Activated CD8-positive, alpha-beta T cell treated with anti-CD3 and anti-CD28 coated beads, Interleukin-2, amount 10 ng/mL, durations not matched to agents 7 days and 5 days (primary cell): ENCODE measurements around the gene QRICH1. TPM values are rescaled to one million over a fixed set of nuclear protein-coding genes. Genes with fewer than 3 reads are reported as not detected.
"Not testable (repeated sequence)": the region's sequence is repeated elsewhere in the genome, so short reads cannot be mapped to it uniquely, and the experiment has no call there.

Source experiments
- ATAC-seq: fragments of 150-1000 bp; cut with Tn5 transposase; one replicate; pipeline ENCODE4 v1.10.0; 2021; ENCODE audit warnings: moderate library complexity
- CTCF ChIA-PET: fragments of 350-600 bp; sonication (Branson Sonifier 250); formaldehyde crosslinking; loops from one replicate; lab custom pipeline; 2021; ENCODE audit warnings: antibody characterized with exemption; lab: Charles Lee
- POLR2A ChIA-PET: fragments of 350-600 bp; sonication (Branson Sonifier 250); formaldehyde crosslinking; loops from one replicate; lab custom pipeline; 2021; ENCODE audit warnings: antibody characterized with exemption; lab: Charles Lee
- DNase-seq: peaks from one replicate; pipeline ENCODE4 v3.0.0-alpha.2; 2020
- H3K27ac Mint-ChIP-seq: one replicate; pipeline ENCODE4 v1.8.0; 2021; ENCODE audit warnings: mild to moderate bottlenecking, mixed read lengths
- H3K27me3 Mint-ChIP-seq: one replicate; pipeline ENCODE4 v1.8.0; 2021; ENCODE audit warnings: low read depth, mixed read lengths
- H3K36me3 Mint-ChIP-seq: one replicate; pipeline ENCODE4 v1.8.0; 2021; ENCODE audit warnings: low read depth, mixed read lengths
- H3K4me1 Mint-ChIP-seq: one replicate; pipeline ENCODE4 v1.8.0; 2021; ENCODE audit warnings: low read depth, mixed read lengths
- H3K4me3 Mint-ChIP-seq: one replicate; pipeline ENCODE4 v1.8.0; 2021; ENCODE audit warnings: mild to moderate bottlenecking, mixed read lengths
- H3K9me3 Mint-ChIP-seq: one replicate; pipeline ENCODE4 v1.8.0; 2022; ENCODE audit warnings: mixed read lengths; ENCODE audit not compliant: insufficient read depth
- total RNA-seq, 2 experiments: library from RNA; stranded (reverse); gene quantifications; one replicate each; pipeline ENCODE4 v1.2.3, GENCODE V29; 2021

The QRICH1 gene
- total RNA-seq, 2 experiments from 2014 or later, result 130 to 131 TPM

DNA sequence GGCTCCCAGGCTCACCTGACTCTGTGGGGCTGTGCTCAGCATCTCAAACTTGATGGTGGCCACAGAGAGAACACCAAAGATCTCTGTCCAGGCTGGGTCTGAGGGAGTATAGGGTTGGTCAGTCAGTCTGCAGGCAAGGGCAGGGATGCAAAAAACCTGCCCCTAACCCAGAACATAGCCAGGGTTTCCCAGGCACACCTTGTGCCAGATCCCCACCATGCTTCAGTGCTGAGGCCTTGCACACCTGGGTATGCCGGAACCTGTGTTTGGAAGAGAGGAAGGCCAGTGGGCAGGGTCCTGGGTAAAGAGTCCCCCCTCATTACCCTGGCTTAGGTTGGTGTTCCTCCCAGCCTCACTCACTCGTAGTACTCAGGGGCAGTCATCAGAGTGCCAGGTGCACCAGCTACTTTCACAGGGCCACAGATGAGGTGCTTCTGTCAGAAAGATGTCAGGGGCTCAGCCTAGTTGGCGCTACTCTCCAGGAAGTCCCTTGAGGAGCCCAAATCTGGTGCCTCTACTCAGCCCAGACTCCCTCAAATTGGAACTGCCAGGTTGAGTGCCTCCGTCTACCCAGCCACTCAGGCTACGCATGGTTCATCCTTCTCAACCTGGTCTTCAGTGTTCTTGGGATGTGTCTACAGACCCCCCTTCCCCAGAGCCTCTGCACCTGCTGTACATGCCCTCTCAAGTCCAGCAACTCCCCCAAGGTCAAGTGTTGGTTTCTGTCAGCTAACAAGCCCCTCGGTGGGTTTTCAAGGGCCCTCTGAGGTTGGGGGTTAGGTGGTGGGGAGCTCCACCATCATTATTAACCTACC, 77.2 kb downstream of the QRICH1 start:
- Mint-ChIP-seq H3K9me3 (no peaks in the 10 kb centered on the region), H3K4me3 (peak overlapping the region; percentile 97), H3K4me1 (peaks cover 40% of the 10 kb centered on the region), H3K27ac (peak overlapping the region; percentile 85), H3K36me3 (peaks cover 45% of the 10 kb centered on the region), H3K27me3 (no peaks in the 10 kb centered on the region)
- no peak for DNase-seq
- no peak for ATAC-seq
- CTCF ChIA-PET, result interaction anchor here (2.1 to 19.2 kb wide), 3 partner anchors 9 to 26 kb away, joined by 6 to 319 read pairs (median 92); partner anchors contain the start of genes IMPDH2, P4HTM and WDR6
- POLR2A ChIA-PET, result interaction anchor here (0.5 to 8.2 kb wide), 8 partner anchors 10 to 103 kb away, joined by 3 to 160 read pairs (median 3); partner anchors contain the start of genes P4HTM, QRICH1 and WDR6

DNA sequence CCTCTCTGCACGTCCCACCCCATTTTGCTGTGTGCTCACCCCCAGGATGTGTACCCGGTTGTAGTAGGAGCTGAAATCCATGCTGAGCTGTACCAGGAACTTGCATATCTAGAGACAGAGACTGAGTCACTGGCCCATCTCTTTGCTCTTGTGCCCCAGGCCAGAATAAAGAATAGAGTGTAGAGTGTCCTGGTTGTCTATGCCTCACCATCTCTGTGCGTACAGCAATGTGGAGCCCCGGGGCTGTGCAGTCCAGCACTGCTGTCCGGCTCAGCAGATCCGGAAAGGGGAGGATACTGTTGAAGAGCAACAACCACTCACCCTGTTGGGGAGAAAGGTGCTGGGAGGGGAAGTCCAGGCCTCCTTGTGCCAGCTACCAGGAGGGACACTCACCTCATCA, 78.1 kb downstream of the QRICH1 start:
- CTCF ChIA-PET, result interaction anchor here (8.2 to 19.2 kb wide), 2 partner anchors 8 to 25 kb away, joined by 92 to 319 read pairs; partner anchors contain the start of genes P4HTM and WDR6
- no peak overlapping the region for H3K4me3 Mint-ChIP-seq
- DNase-seq (no peak), ATAC-seq (no peak)
- no peaks in the 10 kb centered on the region for H3K27me3 Mint-ChIP-seq
- peak overlapping the region; percentile 27 for H3K27ac Mint-ChIP-seq
- H3K9me3 Mint-ChIP-seq, result no peaks in the 10 kb centered on the region
- peaks cover 40% of the 10 kb centered on the region for H3K4me1 Mint-ChIP-seq
- POLR2A ChIA-PET, result interaction anchor here (1.0 to 8.2 kb wide), 4 partner anchors 8 to 104 kb away, joined by 3 to 160 read pairs (median 4); partner anchors contain the start of gene WDR6
- H3K36me3 Mint-ChIP-seq, result peaks cover 43% of the 10 kb centered on the region

DNA sequence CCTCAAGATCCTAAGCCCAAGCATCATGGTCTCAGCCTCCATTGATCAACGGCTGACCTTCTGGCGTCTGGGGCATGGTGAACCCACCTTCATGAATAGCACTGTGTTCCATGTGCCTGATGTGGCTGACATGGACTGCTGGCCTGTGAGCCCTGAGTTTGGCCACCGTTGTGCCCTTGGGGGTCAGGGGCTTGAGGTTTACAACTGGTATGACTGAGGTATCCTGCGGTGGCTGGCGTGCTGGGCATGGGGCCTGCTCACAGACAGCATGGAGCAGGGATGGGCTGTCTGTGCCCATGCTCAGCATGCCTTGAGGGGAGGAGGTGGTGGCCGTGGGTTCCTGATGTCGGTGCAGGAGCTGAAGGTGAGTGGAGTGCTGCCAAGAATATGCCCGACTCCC, 78.8 kb downstream of the QRICH1 start:
- no peak for ATAC-seq

DNA sequence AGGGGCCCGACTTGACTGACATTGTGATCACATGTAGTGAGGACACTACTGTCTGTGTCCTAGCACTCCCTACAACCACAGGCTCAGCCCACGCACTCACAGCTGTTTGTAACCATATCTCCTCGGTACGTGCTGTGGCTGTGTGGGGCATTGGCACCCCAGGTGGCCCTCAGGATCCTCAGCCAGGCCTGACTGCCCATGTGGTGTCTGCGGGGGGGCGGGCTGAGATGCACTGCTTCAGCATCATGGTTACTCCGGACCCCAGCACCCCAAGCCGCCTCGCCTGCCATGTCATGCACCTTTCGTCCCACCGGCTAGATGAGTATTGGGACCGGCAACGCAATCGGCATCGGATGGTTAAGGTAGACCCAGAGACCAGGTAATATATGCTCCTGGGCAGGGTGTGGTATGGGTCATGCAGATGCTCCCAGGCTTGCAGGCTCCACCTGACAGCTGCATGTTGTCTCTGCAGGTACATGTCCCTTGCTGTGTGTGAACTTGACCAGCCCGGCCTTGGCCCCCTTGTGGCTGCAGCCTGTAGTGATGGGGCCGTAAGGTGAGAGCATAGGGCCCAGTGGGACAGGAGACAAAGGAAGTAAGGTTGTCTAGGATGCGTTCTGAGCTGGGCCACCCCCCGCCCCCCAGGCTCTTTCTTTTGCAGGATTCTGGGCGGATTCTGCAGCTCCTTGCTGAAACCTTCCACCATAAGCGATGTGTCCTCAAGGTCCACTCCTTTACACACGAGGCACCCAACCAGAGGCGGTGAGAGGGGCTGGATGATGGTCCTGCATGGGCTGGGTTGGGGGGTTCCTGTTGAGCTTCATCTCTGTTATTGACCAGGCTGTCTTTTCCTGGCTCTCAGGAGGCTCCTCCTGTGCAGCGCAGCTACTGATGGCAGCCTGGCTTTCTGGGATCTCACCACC, 79.9 kb downstream of the QRICH1 start:
- Mint-ChIP-seq H3K9me3 (no peaks in the 10 kb centered on the region), H3K36me3 (peaks cover 43% of the 10 kb centered on the region), H3K27ac (no peak overlapping the region), H3K4me3 (no peak overlapping the region), H3K4me1 (peaks cover 34% of the 10 kb centered on the region), H3K27me3 (no peaks in the 10 kb centered on the region)
- DNase-seq, result peak; percentile 67
- POLR2A ChIA-PET, result interaction anchor here (0.8 to 3.4 kb wide), 3 partner anchors 7 to 116 kb away, joined by 3 to 27 read pairs (median 3); partner anchors contain the start of gene NDUFAF3
- CTCF ChIA-PET, result interaction anchor here (0.9 to 19.2 kb wide), 4 partner anchors 8 to 278 kb away, joined by 3 to 319 read pairs (median 14); partner anchors contain the start of genes NDUFAF3, P4HTM and QRICH1
- ATAC-seq, result peak; percentile 30

More for the DNA sequence above, 78.8 kb downstream of the QRICH1 start:
- POLR2A ChIA-PET, result interaction anchor here (1.0 to 1.5 kb wide), 2 partner anchors 9 to 19 kb away, joined by 3 to 4 read pairs; no protein-coding TSS in a partner anchor
- Mint-ChIP-seq H3K4me1 (peaks cover 37% of the 10 kb centered on the region), H3K9me3 (no peaks in the 10 kb centered on the region), H3K36me3 (peaks cover 39% of the 10 kb centered on the region), H3K27me3 (no peaks in the 10 kb centered on the region), H3K4me3 (no peak overlapping the region), H3K27ac (no peak overlapping the region)
- CTCF ChIA-PET, result interaction anchor here (8.2 to 19.2 kb wide), 2 partner anchors 7 to 24 kb away, joined by 92 to 319 read pairs; partner anchors contain the start of genes P4HTM and WDR6
- DNase-seq, result no peak

DNA sequence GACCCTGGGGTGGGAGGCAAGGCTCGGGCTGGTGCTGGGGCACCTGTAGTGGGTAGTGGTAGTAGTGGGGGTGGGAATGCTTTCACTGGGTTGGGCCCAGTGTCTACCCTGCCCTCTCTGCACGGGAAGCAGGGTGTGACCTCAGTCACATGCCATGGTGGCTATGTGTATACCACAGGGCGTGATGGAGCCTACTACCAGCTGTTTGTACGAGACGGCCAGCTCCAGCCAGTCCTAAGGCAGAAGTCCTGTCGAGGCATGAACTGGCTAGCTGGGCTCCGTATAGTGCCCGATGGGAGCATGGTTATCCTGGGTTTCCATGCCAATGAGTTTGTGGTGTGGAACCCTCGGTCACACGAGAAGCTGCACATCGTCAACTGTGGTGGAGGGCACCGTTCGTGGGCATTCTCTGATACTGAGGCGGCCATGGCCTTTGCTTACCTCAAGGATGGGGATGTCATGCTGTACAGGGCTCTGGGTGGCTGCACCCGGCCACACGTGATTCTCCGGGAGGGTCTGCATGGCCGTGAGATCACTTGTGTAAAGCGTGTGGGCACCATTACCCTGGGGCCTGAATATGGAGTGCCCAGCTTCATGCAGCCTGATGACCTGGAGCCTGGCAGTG, 80.6 kb downstream of the QRICH1 start:
- peaks cover 41% of the 10 kb centered on the region for H3K36me3 Mint-ChIP-seq
- ChIA-PET POLR2A (interaction anchor here (0.8 to 3.4 kb wide), 2 partner anchors 8 to 115 kb away, joined by 3 to 27 read pairs; partner anchors contain the start of gene NDUFAF3), CTCF (interaction anchor here (0.9 to 19.2 kb wide), 4 partner anchors 8 to 277 kb away, joined by 3 to 319 read pairs (median 14); partner anchors contain the start of genes NDUFAF3, P4HTM and QRICH1)
- H3K27me3 Mint-ChIP-seq, result no peaks in the 10 kb centered on the region
- H3K4me3 Mint-ChIP-seq, result no peak overlapping the region
- no peak overlapping the region for H3K27ac Mint-ChIP-seq
- peaks cover 36% of the 10 kb centered on the region for H3K4me1 Mint-ChIP-seq
- H3K9me3 Mint-ChIP-seq, result no peaks in the 10 kb centered on the region
- no peak for ATAC-seq
- no peak for DNase-seq

DNA sequence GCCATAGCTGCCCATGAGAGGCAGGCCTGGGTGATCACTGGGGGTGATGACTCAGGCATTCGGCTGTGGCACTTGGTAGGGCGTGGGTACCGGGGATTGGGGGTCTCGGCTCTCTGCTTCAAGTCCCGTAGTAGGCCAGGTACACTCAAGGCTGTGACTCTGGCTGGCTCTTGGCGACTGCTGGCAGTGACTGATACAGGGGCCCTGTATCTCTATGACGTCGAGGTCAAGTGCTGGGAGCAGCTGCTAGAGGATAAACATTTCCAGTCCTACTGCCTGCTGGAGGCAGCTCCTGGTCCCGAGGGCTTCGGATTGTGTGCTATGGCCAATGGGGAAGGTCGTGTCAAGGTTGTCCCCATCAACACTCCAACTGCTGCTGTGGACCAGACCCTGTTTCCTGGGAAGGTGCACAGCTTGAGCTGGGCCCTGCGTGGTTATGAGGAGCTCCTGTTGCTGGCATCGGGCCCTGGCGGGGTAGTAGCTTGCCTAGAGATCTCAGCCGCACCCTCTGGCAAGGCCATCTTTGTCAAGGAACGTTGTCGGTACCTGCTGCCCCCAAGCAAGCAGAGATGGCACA, 81.3 kb downstream of the QRICH1 start:
- ChIA-PET CTCF (interaction anchor here (3.0 to 19.2 kb wide), 2 partner anchors 9 to 22 kb away, joined by 22 to 319 read pairs; partner anchors contain the start of genes NDUFAF3 and P4HTM), POLR2A (interaction anchor here (0.7 to 3.4 kb wide), 4 partner anchors 9 to 23 kb away, joined by 3 to 27 read pairs (median 3); partner anchors contain the start of genes IMPDH2 and NDUFAF3)
- DNase-seq, result no peak
- Mint-ChIP-seq H3K27ac (no peak overlapping the region), H3K4me1 (peaks cover 38% of the 10 kb centered on the region), H3K36me3 (peaks cover 43% of the 10 kb centered on the region), H3K9me3 (no peaks in the 10 kb centered on the region), H3K27me3 (no peaks in the 10 kb centered on the region), H3K4me3 (no peak overlapping the region)
- ATAC-seq, result no peak

DNA sequence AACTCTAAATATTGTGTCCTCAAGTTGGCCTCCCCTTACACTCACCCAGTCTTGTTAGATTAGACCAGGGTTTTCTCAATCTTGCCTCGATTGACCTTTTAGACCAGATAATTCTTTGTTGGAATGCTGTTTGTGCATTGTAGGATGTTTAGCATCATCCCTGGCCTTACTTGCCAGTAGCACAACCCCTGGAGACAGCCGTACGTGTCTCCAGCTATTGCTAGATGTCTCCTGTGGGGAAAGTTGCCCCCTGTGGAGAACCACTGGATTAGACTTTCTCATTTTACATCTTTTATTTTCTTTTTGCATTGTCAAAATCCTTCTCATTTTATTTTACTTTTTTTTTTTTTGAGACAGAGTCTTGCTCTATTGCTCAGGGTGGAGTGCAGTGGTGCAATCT, 84.5 kb downstream of the QRICH1 start:
- Mint-ChIP-seq H3K4me1 (peaks cover 33% of the 10 kb centered on the region), H3K36me3 (peaks cover 25% of the 10 kb centered on the region), H3K27me3 (no peaks in the 10 kb centered on the region), H3K4me3 (no peak overlapping the region), H3K27ac (peak overlapping the region; percentile 68), H3K9me3 (no peaks in the 10 kb centered on the region)
- POLR2A ChIA-PET, result interaction anchor here (0.6 to 5.9 kb wide), 4 partner anchors 10 to 403 kb away, joined by 3 to 160 read pairs (median 44); partner anchors contain the start of genes DALRD3, IMPDH2, NDUFAF3 and P4HTM
- ATAC-seq, result no peak
- DNase-seq, result no peak
- CTCF ChIA-PET, result interaction anchor here (4.4 to 19.2 kb wide), 2 partner anchors 9 to 19 kb away, joined by 92 to 319 read pairs; partner anchors contain the start of genes DALRD3, NDUFAF3 and P4HTM

DNA sequence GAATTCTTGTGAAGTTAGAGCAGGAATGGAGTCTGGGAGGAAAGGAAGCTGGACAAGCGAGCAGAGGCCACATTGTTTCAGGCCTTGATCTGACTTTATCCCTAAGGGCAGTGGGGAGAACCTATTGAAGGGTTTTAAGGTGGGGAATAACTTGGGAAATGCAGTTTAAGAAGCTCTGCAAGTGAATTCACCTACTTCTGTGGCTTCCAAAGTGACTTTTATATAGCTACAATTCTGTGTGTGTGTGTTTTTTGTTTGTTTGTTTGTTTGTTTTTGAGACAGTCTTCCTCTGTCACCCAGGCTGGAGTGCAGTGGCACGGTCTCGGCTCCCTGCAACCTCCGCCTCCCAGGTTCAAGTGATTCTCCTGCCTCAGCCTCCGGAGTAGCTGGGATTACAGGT, 85.2 kb downstream of the QRICH1 start:
- H3K4me3 Mint-ChIP-seq, result peak overlapping the region; percentile 100
- CTCF ChIA-PET, result interaction anchor here (0.9 to 19.2 kb wide), 3 partner anchors 10 to 292 kb away, joined by 4 to 319 read pairs (median 92); partner anchors contain the start of genes DALRD3, IP6K2, NDUFAF3 and P4HTM
- not testable (repeated sequence) for ATAC-seq, H3K27me3 Mint-ChIP-seq, H3K9me3 Mint-ChIP-seq, DNase-seq
- POLR2A ChIA-PET, result interaction anchor here (3.1 to 5.9 kb wide), 4 partner anchors 11 to 20 kb away, joined by 16 to 160 read pairs (median 47); partner anchors contain the start of genes DALRD3, IMPDH2, NDUFAF3 and P4HTM
- peak overlapping the region; percentile 100 for H3K27ac Mint-ChIP-seq
- H3K36me3 Mint-ChIP-seq, result peaks cover 24% of the 10 kb centered on the region
- peaks cover 29% of the 10 kb centered on the region for H3K4me1 Mint-ChIP-seq

DNA sequence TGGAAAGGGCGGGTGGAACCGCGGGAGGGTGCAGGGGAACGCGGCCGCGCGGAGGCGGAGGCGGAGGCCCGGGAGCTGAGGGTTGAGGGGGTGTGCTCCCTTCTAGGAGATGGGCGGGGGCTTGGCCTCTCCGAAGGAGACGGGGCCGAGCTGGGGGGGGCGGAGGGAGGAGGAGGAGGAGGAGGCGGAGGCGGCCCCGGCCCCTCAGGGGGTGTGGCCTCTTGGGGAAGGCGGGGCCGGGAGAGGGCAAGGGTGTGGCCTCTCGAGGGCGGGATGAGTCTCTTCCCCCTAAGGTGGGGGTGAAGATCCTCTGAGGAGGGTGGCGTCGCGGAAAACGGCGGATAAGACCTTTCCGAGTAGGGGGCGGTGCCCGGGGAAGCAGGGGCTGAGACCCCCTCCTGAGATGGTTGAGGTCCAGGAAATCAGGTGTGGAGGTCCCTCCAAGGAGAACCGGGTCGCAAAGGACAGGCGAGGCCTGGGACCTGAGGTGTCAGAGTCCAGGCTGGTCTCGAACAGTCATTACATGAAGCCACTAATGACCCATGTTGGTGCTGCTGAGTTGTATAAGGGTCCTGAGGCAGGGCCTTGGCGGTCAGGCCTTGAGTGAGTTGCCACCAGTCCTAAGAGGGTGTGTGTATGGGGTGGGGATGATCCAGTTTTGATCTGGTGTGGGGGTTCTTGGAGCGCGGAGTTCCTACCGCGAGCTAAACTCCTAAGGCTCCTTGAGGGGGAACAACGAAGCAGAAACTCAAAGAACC, 85.9 kb downstream of the QRICH1 start:
- ChIA-PET CTCF (interaction anchor here (0.9 to 19.2 kb wide), 6 partner anchors 11 to 291 kb away, joined by 4 to 319 read pairs (median 8); partner anchors contain the start of genes ARIH2, DALRD3, IP6K2 and NDUFAF3), POLR2A (interaction anchor here (0.6 to 5.9 kb wide), 15 partner anchors 11 to 292 kb away, joined by 3 to 160 read pairs (median 4); partner anchors contain the start of genes DALRD3, IMPDH2, IP6K2 and NDUFAF3)
- peak overlapping the region; percentile 100 for H3K27ac Mint-ChIP-seq
- H3K27me3 Mint-ChIP-seq, result no peaks in the 10 kb centered on the region
- no peaks in the 10 kb centered on the region for H3K9me3 Mint-ChIP-seq
- H3K4me3 Mint-ChIP-seq, result peak overlapping the region; percentile 100
- peaks cover 29% of the 10 kb centered on the region for H3K4me1 Mint-ChIP-seq
- H3K36me3 Mint-ChIP-seq, result peaks cover 24% of the 10 kb centered on the region
- ATAC-seq, result peak; percentile 73
- peak; percentile 93 for DNase-seq
